ENCODE data around the gene BAIAP2.

Gene BAIAP2

GRCh38 chr17:81148571-81148970, 113.6 kb downstream of the BAIAP2 start:
- TF ChIP-seq CTCF (IDR thresholded peaks at IDR 0.05; ENCODE audit: low read depth, low read length, missing control alignments): no peak
- Histone ChIP-seq H3K27me3 (replicated peaks) (no peaks in the 10 kb centered on the region), H3K27ac (no peak overlapping the region), H3K4me3 (ENCODE audit: low read depth, low read length) (no peak overlapping the region), H3K36me3 (replicated peaks) (no peaks in the 10 kb centered on the region)
- DNase-seq: no peak
- in situ Hi-C loops (cut with HindIII; ENCODE audit: low pct_ligation_motif_present, low sequenced_read_pairs): no loop called here

DNA sequence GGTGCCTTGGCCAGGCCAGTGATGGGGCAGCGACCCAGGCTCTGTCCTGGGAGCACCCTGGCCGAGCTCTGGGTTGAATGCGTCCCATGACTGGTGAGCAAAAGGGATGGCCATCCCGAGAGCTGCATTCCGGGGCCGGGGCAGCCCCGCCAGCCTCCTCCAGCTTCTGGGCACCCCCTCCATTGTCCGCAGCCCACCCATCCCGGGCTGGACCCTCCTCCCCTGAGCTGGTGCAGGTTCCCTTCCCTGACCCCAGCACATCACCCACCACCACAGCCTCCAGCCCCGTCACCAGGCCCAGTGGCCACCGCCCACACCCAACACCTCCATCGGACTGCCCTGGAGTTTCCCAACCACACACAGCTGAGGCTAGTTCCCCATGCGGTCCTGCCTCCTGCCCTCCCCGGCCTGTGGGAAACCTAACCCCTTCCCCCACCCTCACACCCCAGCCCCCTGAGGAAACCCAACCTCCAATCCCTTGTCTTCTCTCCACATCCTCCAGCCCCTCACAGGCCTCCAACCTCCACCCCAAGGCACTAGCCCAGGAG, 114.1 kb downstream of the BAIAP2 start:
- no peaks in the 10 kb centered on the region for H3K36me3 ChIP-seq (replicated peaks)
- in situ Hi-C loops (cut with HindIII; ENCODE audit: low pct_ligation_motif_present, low sequenced_read_pairs): no loop called here
- no peak for DNase-seq

DNA sequence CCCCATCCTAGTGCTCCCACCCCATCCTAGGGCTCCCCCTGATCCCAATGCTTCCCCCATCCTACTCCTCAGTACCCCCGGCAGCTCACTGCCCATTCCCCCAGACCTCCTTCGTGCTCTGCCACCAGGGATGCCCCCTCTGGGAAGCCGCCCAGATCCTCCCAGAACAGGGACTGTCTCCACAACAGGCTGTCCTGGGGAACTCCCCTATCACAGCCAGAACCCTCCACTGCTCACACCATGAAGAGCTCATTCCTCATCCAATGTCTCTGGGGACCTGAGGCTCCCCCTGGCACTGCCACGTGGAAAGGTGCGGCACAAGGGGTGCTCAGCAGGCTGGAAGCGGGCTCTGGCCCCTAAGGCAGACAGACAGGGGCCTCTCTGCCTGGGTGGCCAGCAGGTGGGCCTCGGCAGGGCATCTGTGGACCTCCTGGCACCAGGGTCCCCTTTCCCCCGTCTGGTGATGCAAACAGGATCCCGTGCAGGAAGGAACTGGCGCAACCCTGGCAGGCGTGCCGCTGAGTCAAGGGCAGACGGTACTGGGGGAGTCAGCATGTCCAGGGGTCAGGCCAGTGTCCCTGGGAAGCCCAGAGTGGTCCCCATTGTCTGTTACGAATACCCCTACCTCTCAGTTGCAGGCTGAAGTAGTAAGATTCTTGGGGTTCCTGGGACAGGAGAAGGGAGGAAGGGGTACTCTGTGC, 115.6 kb downstream of the BAIAP2 start:
- no peak overlapping the region for H3K4me3 ChIP-seq (ENCODE audit: low read depth, low read length)
- no peaks in the 10 kb centered on the region for H3K27me3 ChIP-seq (replicated peaks)
- H3K36me3 ChIP-seq (replicated peaks): no peaks in the 10 kb centered on the region
- no peak overlapping the region for H3K27ac ChIP-seq
- in situ Hi-C loops (cut with HindIII; ENCODE audit: low pct_ligation_motif_present, low sequenced_read_pairs): no loop called here
- TF ChIP-seq CTCF (IDR thresholded peaks at IDR 0.05; ENCODE audit: low read depth, low read length, missing control alignments): no peak
- DNase-seq: no peak

More for the DNA sequence above, 114.1 kb downstream of the BAIAP2 start:
- TF ChIP-seq CTCF (IDR thresholded peaks at IDR 0.05; ENCODE audit: low read depth, low read length, missing control alignments): no peak
- Histone ChIP-seq H3K4me3 (ENCODE audit: low read depth, low read length) (no peak overlapping the region), H3K27ac (no peak overlapping the region), H3K27me3 (replicated peaks) (no peaks in the 10 kb centered on the region)

GRCh38 chr17:81151278-81151677, 116.3 kb downstream of the BAIAP2 start:
- in situ Hi-C loops (cut with HindIII; ENCODE audit: low pct_ligation_motif_present, low sequenced_read_pairs): no loop called here
- H3K4me3 ChIP-seq (ENCODE audit: low read depth, low read length): no peak overlapping the region
- no peaks in the 10 kb centered on the region for H3K36me3 ChIP-seq (replicated peaks)
- no peak for TF ChIP-seq CTCF (IDR thresholded peaks at IDR 0.05; ENCODE audit: low read depth, low read length, missing control alignments)
- DNase-seq: no peak
- no peak overlapping the region for H3K27ac ChIP-seq
- no peaks in the 10 kb centered on the region for H3K27me3 ChIP-seq (replicated peaks)

DNA sequence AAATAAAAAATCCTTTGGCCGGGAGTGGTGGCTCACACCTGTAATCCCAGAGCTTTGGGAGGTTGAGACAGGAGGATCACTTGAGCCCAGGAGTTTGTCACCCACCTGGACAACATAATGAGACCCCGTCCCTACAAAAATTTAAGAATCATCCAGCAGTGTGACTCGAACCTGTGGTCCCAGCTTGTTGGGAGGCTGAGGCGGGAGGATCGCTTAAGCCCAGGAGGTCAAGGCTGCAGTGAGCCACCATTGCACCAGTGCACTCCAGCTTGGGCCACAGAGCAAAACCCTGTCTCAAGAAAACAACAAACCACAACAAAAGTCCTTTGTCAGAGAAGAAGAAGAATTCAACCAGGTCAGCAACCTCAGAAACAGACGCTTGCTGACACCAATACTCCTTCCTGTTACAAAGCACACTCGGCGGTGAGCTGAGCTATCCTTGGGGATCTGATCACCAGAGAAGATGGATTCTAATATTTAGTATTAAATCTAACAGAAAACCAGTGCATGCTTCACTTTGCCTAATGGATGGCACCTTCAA, 117.4 kb downstream of the BAIAP2 start:
- in situ Hi-C loops (cut with HindIII; ENCODE audit: low pct_ligation_motif_present, low sequenced_read_pairs): no loop called here
- Histone ChIP-seq H3K27me3 (replicated peaks) (no peaks in the 10 kb centered on the region), H3K36me3 (replicated peaks) (no peaks in the 10 kb centered on the region), H3K4me3 (ENCODE audit: low read depth, low read length) (no peak overlapping the region), H3K27ac (no peak overlapping the region)
- no peak for DNase-seq
- TF ChIP-seq CTCF (IDR thresholded peaks at IDR 0.05; ENCODE audit: low read depth, low read length, missing control alignments): no peak

Measured in brain microvascular endothelial cell (primary cell).